WTC11 (cell line): ENCODE data around the gene CFDP1. TPM values are rescaled to one million over a fixed set of nuclear protein-coding genes. Genes with fewer than 3 reads are reported as not detected.

Source experiments
- ATAC-seq: fragments of 200-7000 bp; cut with Tn5 transposase; 2 replicates; pipeline ENCODE4 v1.10.0; 2021; ENCODE audit warnings: mild to moderate bottlenecking, moderate library complexity
- CTCF ChIA-PET: fragments of 300-600 bp; sonication (Branson Sonifier 250); formaldehyde crosslinking; loops from one replicate; lab custom pipeline; 2021; ENCODE audit warnings: antibody characterized with exemption; lab: Charles Lee
- POLR2A ChIA-PET: fragments of 350-600 bp; sonication (Branson Sonifier 250); formaldehyde crosslinking; loops from one replicate; lab custom pipeline; 2021; ENCODE audit warnings: antibody characterized with exemption; lab: Charles Lee
- DNase-seq: peaks from one replicate; pipeline ENCODE4 v3.0.0; 2021; ENCODE audit warnings: low spot score
- H3K27ac Mint-ChIP-seq: 2 replicates; pipeline ENCODE4 v1.8.0; 2021; ENCODE audit warnings: mixed read lengths
- H3K27me3 Mint-ChIP-seq: 2 replicates; pipeline ENCODE4 v1.8.0; 2021; ENCODE audit warnings: low read depth, mild to moderate bottlenecking, moderate library complexity, mixed read lengths
- H3K36me3 Mint-ChIP-seq: 2 replicates; pipeline ENCODE4 v1.8.0; 2021; ENCODE audit warnings: mixed read lengths
- H3K4me1 Mint-ChIP-seq: 2 replicates; pipeline ENCODE4 v1.8.0; 2022; ENCODE audit warnings: mixed read lengths
- H3K4me3 Mint-ChIP-seq: 2 replicates; pipeline ENCODE4 v1.8.0; 2021; ENCODE audit warnings: mild to moderate bottlenecking, moderate library complexity, mixed read lengths
- H3K9me3 Mint-ChIP-seq: 2 replicates; pipeline ENCODE4 v1.8.0; 2021; ENCODE audit warnings: mixed read lengths
- FOXJ3 ChIP-seq: sonication (generic); formaldehyde crosslinking; IDR thresholded peaks from 2 replicates; pipeline ENCODE4 v1.9.0; 2021; ENCODE audit warnings: missing genetic modification reagents, mild to moderate bottlenecking, borderline replicate concordance
- IRF2 ChIP-seq: sonication (generic); formaldehyde crosslinking; IDR thresholded peaks from 2 replicates; pipeline ENCODE4 v1.8.0; 2022; ENCODE audit warnings: low read depth, missing genetic modification reagents, borderline replicate concordance
- MXD4 ChIP-seq: fragments of 250-450 bp; sonication (Bioruptor Pico); IDR thresholded peaks from 2 replicates; pipeline ENCODE4 v1.8.0; 2021; ENCODE audit warnings: mild to moderate bottlenecking, moderate library complexity, borderline replicate concordance
- NR3C1 ChIP-seq: sonication (generic); formaldehyde crosslinking; conservative IDR thresholded peaks from 2 replicates; pipeline ENCODE4 v1.8.1; 2023; ENCODE audit warnings: low read depth, mild to moderate bottlenecking, missing genetic modification reagents
- OVOL2 ChIP-seq: fragments of 250-450 bp; sonication (Bioruptor Pico); IDR thresholded peaks from 2 replicates; pipeline ENCODE4 v1.9.0; 2021; ENCODE audit warnings: mild to moderate bottlenecking, borderline replicate concordance
- SMAD4 ChIP-seq: sonication (generic); formaldehyde crosslinking; IDR thresholded peaks from 2 replicates; pipeline ENCODE4 v1.8.0; 2022; ENCODE audit warnings: mild to moderate bottlenecking, missing genetic modification reagents
- SOX15 ChIP-seq: fragments of 250-450 bp; sonication (Bioruptor Pico); IDR thresholded peaks from 2 replicates; pipeline ENCODE4 v1.9.0; 2021; ENCODE audit warnings: mild to moderate bottlenecking
- TEAD1 ChIP-seq: sonication (generic); formaldehyde crosslinking; IDR thresholded peaks from 2 replicates; pipeline ENCODE4 v1.8.0; 2022; ENCODE audit warnings: mild to moderate bottlenecking, missing genetic modification reagents
- ZNF121 ChIP-seq: sonication (generic); formaldehyde crosslinking; IDR thresholded peaks from 2 replicates; pipeline ENCODE4 v1.8.0; 2023; ENCODE audit warnings: missing genetic modification reagents
- ZNF416 ChIP-seq: fragments of 250-450 bp; sonication (Bioruptor Pico); IDR thresholded peaks from 2 replicates; pipeline ENCODE4 v1.9.0; 2021; ENCODE audit warnings: mild to moderate bottlenecking, inconsistent platforms
- ZNF423 ChIP-seq: fragments of 250-450 bp; sonication (Bioruptor Pico); IDR thresholded peaks from 2 replicates; pipeline ENCODE4 v2.1.2; 2022; ENCODE audit warnings: mild to moderate bottlenecking, moderate library complexity
- total RNA-seq: library from RNA; stranded (reverse); gene quantifications from 3 replicates; pipeline ENCODE4 v1.2.3, GENCODE V29; 2021
- TF ChIP-seq, protein P1 (sequence below): fragments of 250-450 bp; sonication (Bioruptor Pico); IDR thresholded peaks from 2 replicates; pipeline ENCODE4 v2.1.2; 2022; ENCODE audit warnings: mild to moderate bottlenecking, moderate library complexity
- TF ChIP-seq, protein P2 (sequence below): fragments of 250-450 bp; sonication (Bioruptor Pico); IDR thresholded peaks from 2 replicates; pipeline ENCODE4 v1.9.0; 2021; ENCODE audit warnings: mild to moderate bottlenecking
- TF ChIP-seq, protein P3 (sequence below): sonication (generic); formaldehyde crosslinking; conservative IDR thresholded peaks from 2 replicates; pipeline ENCODE4 v1.8.1; 2022; ENCODE audit warnings: mild to moderate bottlenecking, missing genetic modification reagents
- TF ChIP-seq, protein P4 (sequence below): sonication (generic); formaldehyde crosslinking; IDR thresholded peaks from 2 replicates; pipeline ENCODE4 v1.8.0; 2022; ENCODE audit warnings: missing genetic modification reagents
- TF ChIP-seq, protein P5 (sequence below): sonication (generic); formaldehyde crosslinking; IDR thresholded peaks from 2 replicates; pipeline ENCODE4 v1.8.1; 2023; ENCODE audit warnings: mild to moderate bottlenecking, missing genetic modification reagents
- TF ChIP-seq, protein P6 (sequence below): sonication (generic); formaldehyde crosslinking; IDR thresholded peaks from 2 replicates; pipeline ENCODE4 v1.8.0; 2023; ENCODE audit warnings: missing genetic modification reagents, mild to moderate bottlenecking, borderline replicate concordance
- TF ChIP-seq, protein P7 (sequence below): sonication (generic); formaldehyde crosslinking; IDR thresholded peaks from 2 replicates; pipeline ENCODE4 v1.8.0; 2022; ENCODE audit warnings: mild to moderate bottlenecking, missing genetic modification reagents

Gene CFDP1
- total RNA-seq, 1 experiment from 2014 or later = 79.2 TPM

DNA sequence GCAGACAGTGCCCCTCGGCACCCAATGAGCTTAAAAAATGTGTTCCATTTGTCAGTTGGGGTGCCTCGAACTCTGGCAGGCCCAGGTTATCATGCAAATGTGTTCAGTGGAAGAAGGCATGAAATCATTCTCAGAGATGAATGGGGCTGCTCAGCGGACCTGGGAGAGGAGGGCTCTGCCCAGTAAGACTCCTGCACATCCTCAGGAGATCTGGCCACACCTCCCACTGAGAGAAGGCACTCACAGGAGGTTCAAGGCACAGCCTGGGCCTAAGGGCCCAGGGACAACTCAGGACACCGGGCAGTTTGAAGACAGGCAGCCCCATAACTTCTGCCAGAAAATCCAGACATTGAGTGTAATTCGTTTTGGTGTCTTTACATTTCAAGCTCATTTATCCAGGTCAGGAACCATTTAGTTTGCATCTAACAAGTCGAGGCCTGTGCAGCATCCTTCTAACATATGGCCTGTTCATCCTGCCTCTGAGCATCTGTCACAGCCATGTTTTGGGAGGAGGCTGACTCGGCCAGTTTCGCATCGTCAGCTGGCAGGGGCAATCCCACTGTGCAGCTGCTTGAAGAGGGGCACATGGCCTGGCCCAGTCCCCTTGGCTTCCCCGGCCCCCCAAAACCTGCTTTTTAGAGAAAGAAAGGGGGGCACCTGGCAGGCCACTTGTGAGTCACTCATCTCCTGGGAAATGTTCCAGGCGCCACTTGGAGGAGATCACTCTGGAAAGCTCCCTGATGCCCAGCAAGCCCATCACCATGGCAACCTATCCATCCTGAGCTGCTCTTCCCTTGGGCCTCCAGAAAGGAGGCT, 150.6 kb downstream of the CFDP1 start:
- Mint-ChIP-seq H3K27ac (0 out of 2 replicates have a peak overlapping the region, but pooled peaks have one; percentile 61), H3K27me3 (no peaks in the 10 kb centered on the region), H3K36me3 (peaks cover 14% of the 10 kb centered on the region), H3K9me3 (peaks cover 5% of the 10 kb centered on the region), H3K4me3 (no peak overlapping the region), H3K4me1 (no peaks in the 10 kb centered on the region; the same call in 1 of the 2 replicates)
- no peak for ATAC-seq
- CTCF ChIA-PET = interaction anchor here (0.9 to 4.4 kb wide), 5 partner anchors 11 to 103 kb away, joined by 3 to 19 read pairs (median 3); no protein-coding TSS in a partner anchor
- POLR2A ChIA-PET = interaction anchor here (0.8 to 1.5 kb wide), 2 partner anchors 16 to 29 kb away, joined by 3 read pairs; no protein-coding TSS in a partner anchor
- no peak for DNase-seq
- TF ChIP-seq ZNF423 = no peak
- no peak for TF ChIP-seq MXD4 (CRISPR knock-in tag)
- no peak for TF ChIP-seq TEAD1
- no peak for TF ChIP-seq ZNF121 (CRISPR knock-in tag)
- TF ChIP-seq, protein P1, sequence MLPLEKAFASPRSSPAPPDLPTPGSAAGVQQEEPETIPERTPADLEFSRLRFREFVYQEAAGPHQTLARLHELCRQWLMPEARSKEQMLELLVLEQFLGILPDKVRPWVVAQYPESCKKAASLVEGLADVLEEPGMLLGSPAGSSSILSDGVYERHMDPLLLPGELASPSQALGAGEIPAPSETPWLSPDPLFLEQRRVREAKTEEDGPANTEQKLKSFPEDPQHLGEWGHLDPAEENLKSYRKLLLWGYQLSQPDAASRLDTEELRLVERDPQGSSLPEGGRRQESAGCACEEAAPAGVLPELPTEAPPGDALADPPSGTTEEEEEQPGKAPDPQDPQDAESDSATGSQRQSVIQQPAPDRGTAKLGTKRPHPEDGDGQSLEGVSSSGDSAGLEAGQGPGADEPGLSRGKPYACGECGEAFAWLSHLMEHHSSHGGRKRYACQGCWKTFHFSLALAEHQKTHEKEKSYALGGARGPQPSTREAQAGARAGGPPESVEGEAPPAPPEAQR (CRISPR knock-in tag) = no peak
- no peak for TF ChIP-seq SMAD4
- TF ChIP-seq, protein P2, sequence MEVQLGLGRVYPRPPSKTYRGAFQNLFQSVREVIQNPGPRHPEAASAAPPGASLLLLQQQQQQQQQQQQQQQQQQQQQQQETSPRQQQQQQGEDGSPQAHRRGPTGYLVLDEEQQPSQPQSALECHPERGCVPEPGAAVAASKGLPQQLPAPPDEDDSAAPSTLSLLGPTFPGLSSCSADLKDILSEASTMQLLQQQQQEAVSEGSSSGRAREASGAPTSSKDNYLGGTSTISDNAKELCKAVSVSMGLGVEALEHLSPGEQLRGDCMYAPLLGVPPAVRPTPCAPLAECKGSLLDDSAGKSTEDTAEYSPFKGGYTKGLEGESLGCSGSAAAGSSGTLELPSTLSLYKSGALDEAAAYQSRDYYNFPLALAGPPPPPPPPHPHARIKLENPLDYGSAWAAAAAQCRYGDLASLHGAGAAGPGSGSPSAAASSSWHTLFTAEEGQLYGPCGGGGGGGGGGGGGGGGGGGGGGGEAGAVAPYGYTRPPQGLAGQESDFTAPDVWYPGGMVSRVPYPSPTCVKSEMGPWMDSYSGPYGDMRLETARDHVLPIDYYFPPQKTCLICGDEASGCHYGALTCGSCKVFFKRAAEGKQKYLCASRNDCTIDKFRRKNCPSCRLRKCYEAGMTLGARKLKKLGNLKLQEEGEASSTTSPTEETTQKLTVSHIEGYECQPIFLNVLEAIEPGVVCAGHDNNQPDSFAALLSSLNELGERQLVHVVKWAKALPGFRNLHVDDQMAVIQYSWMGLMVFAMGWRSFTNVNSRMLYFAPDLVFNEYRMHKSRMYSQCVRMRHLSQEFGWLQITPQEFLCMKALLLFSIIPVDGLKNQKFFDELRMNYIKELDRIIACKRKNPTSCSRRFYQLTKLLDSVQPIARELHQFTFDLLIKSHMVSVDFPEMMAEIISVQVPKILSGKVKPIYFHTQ (CRISPR knock-in tag) = no peak
- no peak for TF ChIP-seq FOXJ3
- TF ChIP-seq IRF2 (CRISPR knock-in tag) = no peak
- TF ChIP-seq, protein P3, sequence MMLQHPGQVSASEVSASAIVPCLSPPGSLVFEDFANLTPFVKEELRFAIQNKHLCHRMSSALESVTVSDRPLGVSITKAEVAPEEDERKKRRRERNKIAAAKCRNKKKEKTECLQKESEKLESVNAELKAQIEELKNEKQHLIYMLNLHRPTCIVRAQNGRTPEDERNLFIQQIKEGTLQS = no peak
- no peak for TF ChIP-seq ZNF416 (CRISPR knock-in tag)
- TF ChIP-seq NR3C1 = no peak
- TF ChIP-seq OVOL2 (CRISPR knock-in tag) = no peak
- TF ChIP-seq, protein P4, sequence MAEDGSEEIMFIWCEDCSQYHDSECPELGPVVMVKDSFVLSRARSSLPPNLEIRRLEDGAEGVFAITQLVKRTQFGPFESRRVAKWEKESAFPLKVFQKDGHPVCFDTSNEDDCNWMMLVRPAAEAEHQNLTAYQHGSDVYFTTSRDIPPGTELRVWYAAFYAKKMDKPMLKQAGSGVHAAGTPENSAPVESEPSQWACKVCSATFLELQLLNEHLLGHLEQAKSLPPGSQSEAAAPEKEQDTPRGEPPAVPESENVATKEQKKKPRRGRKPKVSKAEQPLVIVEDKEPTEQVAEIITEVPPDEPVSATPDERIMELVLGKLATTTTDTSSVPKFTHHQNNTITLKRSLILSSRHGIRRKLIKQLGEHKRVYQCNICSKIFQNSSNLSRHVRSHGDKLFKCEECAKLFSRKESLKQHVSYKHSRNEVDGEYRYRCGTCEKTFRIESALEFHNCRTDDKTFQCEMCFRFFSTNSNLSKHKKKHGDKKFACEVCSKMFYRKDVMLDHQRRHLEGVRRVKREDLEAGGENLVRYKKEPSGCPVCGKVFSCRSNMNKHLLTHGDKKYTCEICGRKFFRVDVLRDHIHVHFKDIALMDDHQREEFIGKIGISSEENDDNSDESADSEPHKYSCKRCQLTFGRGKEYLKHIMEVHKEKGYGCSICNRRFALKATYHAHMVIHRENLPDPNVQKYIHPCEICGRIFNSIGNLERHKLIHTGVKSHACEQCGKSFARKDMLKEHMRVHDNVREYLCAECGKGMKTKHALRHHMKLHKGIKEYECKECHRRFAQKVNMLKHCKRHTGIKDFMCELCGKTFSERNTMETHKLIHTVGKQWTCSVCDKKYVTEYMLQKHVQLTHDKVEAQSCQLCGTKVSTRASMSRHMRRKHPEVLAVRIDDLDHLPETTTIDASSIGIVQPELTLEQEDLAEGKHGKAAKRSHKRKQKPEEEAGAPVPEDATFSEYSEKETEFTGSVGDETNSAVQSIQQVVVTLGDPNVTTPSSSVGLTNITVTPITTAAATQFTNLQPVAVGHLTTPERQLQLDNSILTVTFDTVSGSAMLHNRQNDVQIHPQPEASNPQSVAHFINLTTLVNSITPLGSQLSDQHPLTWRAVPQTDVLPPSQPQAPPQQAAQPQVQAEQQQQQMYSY (CRISPR knock-in tag) = no peak
- no peak for TF ChIP-seq SOX15 (CRISPR knock-in tag)
- TF ChIP-seq, protein P5, sequence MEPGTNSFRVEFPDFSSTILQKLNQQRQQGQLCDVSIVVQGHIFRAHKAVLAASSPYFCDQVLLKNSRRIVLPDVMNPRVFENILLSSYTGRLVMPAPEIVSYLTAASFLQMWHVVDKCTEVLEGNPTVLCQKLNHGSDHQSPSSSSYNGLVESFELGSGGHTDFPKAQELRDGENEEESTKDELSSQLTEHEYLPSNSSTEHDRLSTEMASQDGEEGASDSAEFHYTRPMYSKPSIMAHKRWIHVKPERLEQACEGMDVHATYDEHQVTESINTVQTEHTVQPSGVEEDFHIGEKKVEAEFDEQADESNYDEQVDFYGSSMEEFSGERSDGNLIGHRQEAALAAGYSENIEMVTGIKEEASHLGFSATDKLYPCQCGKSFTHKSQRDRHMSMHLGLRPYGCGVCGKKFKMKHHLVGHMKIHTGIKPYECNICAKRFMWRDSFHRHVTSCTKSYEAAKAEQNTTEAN = no peak
- TF ChIP-seq, protein P6, sequence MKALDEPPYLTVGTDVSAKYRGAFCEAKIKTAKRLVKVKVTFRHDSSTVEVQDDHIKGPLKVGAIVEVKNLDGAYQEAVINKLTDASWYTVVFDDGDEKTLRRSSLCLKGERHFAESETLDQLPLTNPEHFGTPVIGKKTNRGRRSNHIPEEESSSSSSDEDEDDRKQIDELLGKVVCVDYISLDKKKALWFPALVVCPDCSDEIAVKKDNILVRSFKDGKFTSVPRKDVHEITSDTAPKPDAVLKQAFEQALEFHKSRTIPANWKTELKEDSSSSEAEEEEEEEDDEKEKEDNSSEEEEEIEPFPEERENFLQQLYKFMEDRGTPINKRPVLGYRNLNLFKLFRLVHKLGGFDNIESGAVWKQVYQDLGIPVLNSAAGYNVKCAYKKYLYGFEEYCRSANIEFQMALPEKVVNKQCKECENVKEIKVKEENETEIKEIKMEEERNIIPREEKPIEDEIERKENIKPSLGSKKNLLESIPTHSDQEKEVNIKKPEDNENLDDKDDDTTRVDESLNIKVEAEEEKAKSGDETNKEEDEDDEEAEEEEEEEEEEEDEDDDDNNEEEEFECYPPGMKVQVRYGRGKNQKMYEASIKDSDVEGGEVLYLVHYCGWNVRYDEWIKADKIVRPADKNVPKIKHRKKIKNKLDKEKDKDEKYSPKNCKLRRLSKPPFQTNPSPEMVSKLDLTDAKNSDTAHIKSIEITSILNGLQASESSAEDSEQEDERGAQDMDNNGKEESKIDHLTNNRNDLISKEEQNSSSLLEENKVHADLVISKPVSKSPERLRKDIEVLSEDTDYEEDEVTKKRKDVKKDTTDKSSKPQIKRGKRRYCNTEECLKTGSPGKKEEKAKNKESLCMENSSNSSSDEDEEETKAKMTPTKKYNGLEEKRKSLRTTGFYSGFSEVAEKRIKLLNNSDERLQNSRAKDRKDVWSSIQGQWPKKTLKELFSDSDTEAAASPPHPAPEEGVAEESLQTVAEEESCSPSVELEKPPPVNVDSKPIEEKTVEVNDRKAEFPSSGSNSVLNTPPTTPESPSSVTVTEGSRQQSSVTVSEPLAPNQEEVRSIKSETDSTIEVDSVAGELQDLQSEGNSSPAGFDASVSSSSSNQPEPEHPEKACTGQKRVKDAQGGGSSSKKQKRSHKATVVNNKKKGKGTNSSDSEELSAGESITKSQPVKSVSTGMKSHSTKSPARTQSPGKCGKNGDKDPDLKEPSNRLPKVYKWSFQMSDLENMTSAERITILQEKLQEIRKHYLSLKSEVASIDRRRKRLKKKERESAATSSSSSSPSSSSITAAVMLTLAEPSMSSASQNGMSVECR (CRISPR knock-in tag) = no peak
- TF ChIP-seq, protein P7, sequence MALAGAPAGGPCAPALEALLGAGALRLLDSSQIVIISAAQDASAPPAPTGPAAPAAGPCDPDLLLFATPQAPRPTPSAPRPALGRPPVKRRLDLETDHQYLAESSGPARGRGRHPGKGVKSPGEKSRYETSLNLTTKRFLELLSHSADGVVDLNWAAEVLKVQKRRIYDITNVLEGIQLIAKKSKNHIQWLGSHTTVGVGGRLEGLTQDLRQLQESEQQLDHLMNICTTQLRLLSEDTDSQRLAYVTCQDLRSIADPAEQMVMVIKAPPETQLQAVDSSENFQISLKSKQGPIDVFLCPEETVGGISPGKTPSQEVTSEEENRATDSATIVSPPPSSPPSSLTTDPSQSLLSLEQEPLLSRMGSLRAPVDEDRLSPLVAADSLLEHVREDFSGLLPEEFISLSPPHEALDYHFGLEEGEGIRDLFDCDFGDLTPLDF (CRISPR knock-in tag) = no peak
